HG03095 (cell line): Measurements from ENCODE around the gene PLXNC1.

Source experiments
- ATAC-seq: cut with Tn5 transposase; IDR thresholded peaks from one replicate; pipeline ENCODE4 v1.9.1; 2021; ENCODE audit warnings: moderate library complexity; ENCODE audit not compliant: unreplicated experiment

PLXNC1 gene

DNA sequence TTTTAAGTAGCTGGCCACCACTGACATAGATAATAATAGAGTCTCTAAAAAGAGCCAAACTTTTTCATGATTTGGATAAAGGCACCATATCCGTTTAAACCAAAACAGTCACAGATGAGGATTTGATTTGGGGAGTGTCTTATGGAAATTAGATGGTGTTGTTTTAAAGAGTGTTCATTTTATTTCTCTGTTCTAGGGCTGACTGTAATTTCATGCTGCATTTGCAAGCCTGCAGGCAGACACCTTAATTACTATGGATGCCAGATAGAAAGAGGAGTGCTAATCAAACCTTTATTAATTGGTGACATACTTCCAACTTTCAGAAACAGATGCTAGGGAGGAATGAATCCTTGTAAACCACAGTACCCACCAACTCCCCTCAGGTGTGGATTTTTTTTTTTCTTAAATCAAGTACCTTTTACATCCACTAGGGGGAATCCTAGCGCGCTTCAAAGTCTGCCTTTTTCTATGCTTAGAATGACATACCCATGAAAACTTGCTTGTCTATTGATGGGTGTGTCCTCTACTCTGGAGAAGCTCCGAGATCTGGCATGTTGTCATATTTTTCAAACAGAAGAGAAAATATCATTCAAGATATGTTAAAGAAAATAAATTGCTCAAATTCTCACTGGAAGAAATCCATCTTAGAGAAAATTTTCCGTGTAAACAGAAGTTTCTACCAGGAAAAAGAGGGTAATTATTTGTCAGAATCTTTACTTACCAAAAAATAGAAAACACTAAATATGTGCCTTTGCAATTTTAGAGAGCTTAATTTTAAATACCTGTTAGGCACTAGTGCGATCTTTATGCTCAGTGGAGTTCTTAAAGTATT, 14.2 kb upstream of the PLXNC1 start:
- ATAC-seq = no peak

DNA sequence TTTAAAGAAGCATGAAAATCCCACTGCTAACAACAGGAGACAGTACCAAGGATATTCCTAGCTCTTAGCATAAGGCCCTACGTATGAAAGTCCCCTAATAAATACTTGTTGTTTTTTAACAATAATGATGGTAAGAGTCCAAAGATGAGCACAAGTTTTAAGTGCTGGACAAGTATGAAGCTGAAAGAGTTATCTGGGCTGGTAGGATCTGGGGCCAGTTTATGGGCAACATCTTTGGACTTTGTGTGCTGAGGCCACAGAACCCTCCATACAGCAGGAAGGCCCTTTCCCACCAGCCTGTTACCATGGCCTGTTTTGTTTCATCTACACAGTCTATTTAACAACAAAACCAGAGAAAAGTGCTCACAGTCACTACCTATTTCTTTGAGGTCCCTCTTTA, 12.5 kb upstream of the PLXNC1 start:
- ATAC-seq = no peak

DNA sequence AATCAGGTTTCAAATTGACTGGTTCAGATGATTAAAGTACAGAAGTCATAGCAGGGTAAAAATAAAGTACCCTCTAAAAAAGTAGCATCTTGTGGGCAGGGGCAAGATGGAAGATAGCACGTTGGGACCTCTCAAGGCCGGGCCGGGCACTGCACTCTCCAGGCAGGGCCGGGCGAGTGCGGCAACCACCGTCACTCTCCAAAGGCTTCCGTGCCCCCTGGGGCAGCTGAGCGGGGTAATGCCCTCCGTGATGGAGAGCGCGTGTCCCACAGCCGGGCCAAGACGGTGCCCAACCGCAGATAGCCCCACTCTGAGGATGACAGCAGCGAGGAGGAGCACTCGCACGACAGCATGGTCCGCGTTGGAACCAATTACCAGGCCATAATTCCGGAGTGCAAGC, 8.6 kb upstream of the PLXNC1 start:
- no peak for ATAC-seq

GRCh38 chr12:94140556-94140955, 7.8 kb upstream of the PLXNC1 start:
- no peak for ATAC-seq

DNA sequence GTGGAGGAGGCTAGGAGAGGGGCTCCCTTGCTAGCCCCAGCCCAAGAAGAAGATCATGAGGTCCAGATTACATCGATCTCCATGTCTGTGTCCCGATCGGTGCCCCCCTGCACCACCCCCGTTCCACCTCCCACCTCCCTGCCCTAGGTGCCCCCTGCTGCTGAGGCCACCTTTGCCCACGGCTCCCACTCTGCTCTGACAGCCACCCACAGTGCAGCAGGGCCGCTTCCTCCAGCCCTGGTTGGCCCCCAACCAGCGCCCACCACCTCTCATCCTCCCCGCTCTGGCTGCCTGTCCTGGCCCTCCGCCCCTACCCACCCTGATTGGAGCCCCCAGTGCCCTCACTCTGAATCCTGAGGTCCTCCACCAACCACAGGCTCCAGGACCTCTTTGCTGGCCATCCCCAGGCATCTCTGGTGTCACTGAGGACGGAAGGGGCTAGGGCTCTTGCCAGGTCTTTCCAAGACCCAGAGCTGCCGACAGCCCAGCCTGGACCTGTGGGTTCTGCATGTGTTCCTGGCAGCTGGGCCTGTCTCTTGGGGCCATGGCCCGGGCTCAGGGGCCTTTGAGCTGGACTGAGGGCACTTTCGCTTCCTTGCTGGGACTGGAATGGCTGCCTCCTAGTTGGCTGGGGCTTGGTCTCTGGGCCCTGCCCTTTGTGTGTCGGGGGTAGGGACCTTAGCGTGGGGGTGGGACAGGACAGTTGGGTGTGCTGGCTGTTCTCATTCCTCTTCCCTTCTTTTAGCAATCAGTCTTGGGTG, 7.2 kb upstream of the PLXNC1 start:
- ATAC-seq = no peak

GRCh38 chr12:94141892-94142291, 6.5 kb upstream of the PLXNC1 start:
- ATAC-seq = no peak

- no peak for ATAC-seq
Measured at GRCh38 chr12:94143438-94143837, 4.9 kb upstream of the PLXNC1 start.

- ATAC-seq = no peak
Measured at GRCh38 chr12:94143951-94144350, 4.4 kb upstream of the PLXNC1 start.

DNA sequence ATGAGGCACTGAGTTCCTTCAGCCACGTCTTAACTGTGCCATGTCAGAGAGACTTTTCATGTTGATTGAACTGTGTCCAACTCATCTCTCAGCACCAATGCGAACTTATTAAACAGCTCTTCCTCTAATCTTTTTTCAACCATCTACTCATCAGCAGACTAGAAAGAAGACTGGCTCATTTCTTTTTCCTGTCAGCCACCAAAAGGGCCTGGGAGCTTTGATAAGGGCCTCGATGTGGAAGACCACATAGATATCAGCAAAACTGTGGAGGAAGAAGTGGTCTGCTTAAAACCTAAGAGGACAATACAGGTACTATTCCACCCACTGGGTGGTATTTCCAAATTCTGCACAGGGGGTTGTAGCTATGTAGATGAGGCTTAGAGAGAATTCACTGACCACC, 3.6 kb upstream of the PLXNC1 start:
- ATAC-seq = no peak

GRCh38 chr12:94145191-94145983, 3.0 kb upstream of the PLXNC1 start:
- no peak for ATAC-seq

GRCh38 chr12:94146166-94146936, 2.0 kb upstream of the PLXNC1 start:
- no peak for ATAC-seq

GRCh38 chr12:94147387-94147990, 888 bp upstream of the PLXNC1 start:
- ATAC-seq = no peak

GRCh38 chr12:94148739-94149118, 352 bp downstream of the PLXNC1 start:
- peak; percentile 12 for ATAC-seq

GRCh38 chr12:94149119-94149780, 873 bp downstream of the PLXNC1 start:
- ATAC-seq = peak; percentile 29

DNA sequence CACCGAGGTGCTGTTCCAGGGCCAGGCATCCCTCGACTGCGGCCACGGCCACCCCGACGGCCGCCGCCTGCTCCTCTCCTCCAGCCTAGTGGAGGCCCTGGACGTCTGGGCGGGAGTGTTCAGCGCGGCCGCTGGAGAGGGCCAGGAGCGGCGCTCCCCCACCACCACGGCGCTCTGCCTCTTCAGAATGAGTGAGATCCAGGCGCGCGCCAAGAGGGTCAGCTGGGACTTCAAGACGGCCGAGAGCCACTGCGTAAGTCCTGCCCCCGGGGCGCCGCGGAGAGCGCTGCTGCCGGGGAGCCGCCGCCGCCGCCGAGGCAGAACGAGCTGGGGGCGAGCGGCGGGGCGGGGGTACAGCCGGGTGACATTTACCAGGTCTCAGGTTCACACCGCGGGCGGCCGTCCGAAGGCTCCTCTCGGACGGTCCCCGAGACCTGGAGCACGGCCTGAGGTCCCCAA, 1.4 kb downstream of the PLXNC1 start:
- peak; percentile 9 for ATAC-seq

DNA sequence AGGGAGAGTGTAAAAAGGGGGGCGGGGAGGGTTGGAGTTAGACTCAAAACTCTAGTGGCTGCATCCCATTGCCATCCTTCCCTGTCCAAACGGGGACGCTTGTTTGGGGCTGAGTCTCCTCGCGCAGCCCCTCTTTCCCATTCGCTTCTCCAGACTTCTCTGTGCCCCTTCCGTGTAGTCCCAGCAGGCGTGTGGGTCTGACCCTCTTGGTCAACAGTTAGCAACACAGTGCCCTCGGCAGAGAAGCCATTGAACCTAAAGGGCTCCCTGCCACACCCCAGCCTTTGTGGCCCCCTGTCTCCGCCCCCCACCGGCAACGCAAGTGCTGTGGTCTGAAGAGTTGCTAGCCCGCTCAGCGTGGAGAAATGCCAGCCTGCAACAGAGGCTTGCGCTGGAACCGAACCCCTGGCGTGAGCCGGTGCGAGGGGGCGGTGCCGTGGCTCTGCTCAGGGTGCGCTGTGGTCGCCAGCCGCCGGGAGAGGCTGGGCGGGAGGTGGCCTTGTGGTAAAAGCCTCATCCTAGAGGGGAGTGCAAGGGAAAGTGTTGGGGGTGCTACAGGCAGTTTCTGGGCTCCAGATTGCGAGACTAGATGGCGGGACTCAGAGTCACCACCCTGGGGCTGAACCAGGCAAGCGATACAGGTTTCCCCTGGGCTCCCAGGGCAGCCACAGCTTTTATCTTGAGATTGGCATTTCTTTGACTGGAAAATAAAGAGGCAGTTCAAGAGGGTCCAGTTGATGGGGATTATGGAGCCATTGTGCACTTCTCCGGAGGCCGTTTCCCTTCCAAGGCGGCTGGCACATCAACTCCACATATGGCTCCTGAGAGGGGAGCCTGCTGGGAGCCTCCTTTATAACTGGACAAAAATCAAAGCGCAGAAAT, 2.1 kb downstream of the PLXNC1 start:
- no peak for ATAC-seq

- ATAC-seq = no peak
Measured at GRCh38 chr12:94151582-94151981, 3.2 kb downstream of the PLXNC1 start.

GRCh38 chr12:94152292-94153078, 4.1 kb downstream of the PLXNC1 start:
- no peak for ATAC-seq
